K562 (cell line): ENCODE results near the gene HECW1. TPM values are rescaled to one million over a fixed set of nuclear protein-coding genes. Genes with fewer than 3 reads are reported as not detected.

Experiments used
- CCAR2 ChIP-seq: fragments of 200-400 bp; formaldehyde crosslinking; IDR thresholded peaks from 2 replicates; pipeline ENCODE4 v1.6.1; 2017; ENCODE audit warnings: mild to moderate bottlenecking, low read depth, low read length
- EZH2 ChIP-seq: IDR thresholded peaks from 2 replicates; pipeline ENCODE4 v1.6.1; 2012; ENCODE audit warnings: low read depth, mild to moderate bottlenecking, inconsistent platforms, low read length, borderline replicate concordance
- FOXA3 ChIP-seq, 2 experiments: fragments of 450-650 bp in 1 of 2; sonication (generic) in 1 of 2; formaldehyde crosslinking; IDR thresholded peaks in 1 of 2; conservative IDR thresholded peaks in 1 of 2; 2 replicates each; pipeline versions ENCODE4 v1.4.0 to v1.8.0; 2020 to 2022; ENCODE audit warnings: mild to moderate bottlenecking in 2 of 2, missing genetic modification reagents in 1 of 2
- GABPA ChIP-seq: fragments of 200-800 bp; sonication (Bioruptor generic); conservative IDR thresholded peaks from 2 replicates; pipeline ENCODE4 v1.6.1; 2016; ENCODE audit warnings: low read depth, missing genetic modification characterization, missing compliant biosample characterization
- GTF2E2 ChIP-seq: fragments of 200-800 bp; sonication (Bioruptor generic); IDR thresholded peaks from 2 replicates; pipeline ENCODE4 v1.6.1; 2016; ENCODE audit warnings: missing genetic modification characterization, missing compliant biosample characterization
- HCFC1 ChIP-seq: IDR thresholded peaks from 2 replicates; pipeline ENCODE4 v1.6.1; 2012; ENCODE audit warnings: low read depth, low read length, improper control_type of control experiment
- HDGF ChIP-seq: fragments of 450-650 bp; IDR thresholded peaks from 2 replicates; pipeline ENCODE4 v1.6.1; 2016
- NCOA1 ChIP-seq: fragments of 450-650 bp; IDR thresholded peaks from 2 replicates; pipeline ENCODE4 v1.6.1; 2016; ENCODE audit warnings: low read depth
- POLR2A ChIP-seq: fragments of 450-650 bp; conservative IDR thresholded peaks from 2 replicates; pipeline ENCODE4 v1.6.1; 2016
- POU5F1 ChIP-seq: fragments of 150-350 bp; IDR thresholded peaks from 2 replicates; pipeline ENCODE4 v1.6.1; 2014; ENCODE audit warnings: borderline replicate concordance, low read length, low read depth, mild to moderate bottlenecking; ENCODE audit not compliant: partially characterized antibody
- SMC3 ChIP-seq: conservative IDR thresholded peaks from 2 replicates; pipeline ENCODE4 v1.6.1; 2011; ENCODE audit warnings: low read depth, low read length, improper control_type of control experiment; ENCODE audit not compliant: insufficient read depth
- SNIP1 ChIP-seq: fragments of 450-650 bp; IDR thresholded peaks from 2 replicates; pipeline ENCODE4 v1.7.1; 2017; ENCODE audit warnings: low read depth, mild to moderate bottlenecking
- SRSF1 ChIP-seq: fragments of 200-400 bp; formaldehyde crosslinking; IDR thresholded peaks from 2 replicates; pipeline ENCODE4 v1.6.1; 2017; ENCODE audit warnings: mild to moderate bottlenecking, low read depth, low read length, moderate library complexity
- STAG1 ChIP-seq: sonication (generic); formaldehyde crosslinking; IDR thresholded peaks from 2 replicates; pipeline ENCODE4 v1.5.0; 2020; ENCODE audit warnings: missing genetic modification reagents, borderline replicate concordance
- ZFP30 ChIP-seq: fragments of 250-450 bp; sonication (Bioruptor Pico); IDR thresholded peaks from 2 replicates; pipeline ENCODE4 v1.8.0; 2022; ENCODE audit warnings: moderate library complexity, mild to moderate bottlenecking, inconsistent platforms, borderline replicate concordance
- ZNF133 ChIP-seq: fragments of 250-450 bp; sonication (Bioruptor Pico); IDR thresholded peaks from 2 replicates; pipeline ENCODE4 v1.4.0; 2020; ENCODE audit warnings: mild to moderate bottlenecking
- ZNF311 ChIP-seq: fragments of 250-450 bp; sonication (Bioruptor Pico); IDR thresholded peaks from 2 replicates; pipeline ENCODE4 v1.4.0; 2020; ENCODE audit warnings: mild to moderate bottlenecking, moderate library complexity
- ZNF354B ChIP-seq: fragments of 250-450 bp; sonication (Bioruptor Pico); IDR thresholded peaks from 2 replicates; pipeline ENCODE4 v1.4.0; 2020
- ZNF407 ChIP-seq: fragments of 450-650 bp; IDR thresholded peaks from 2 replicates; pipeline ENCODE4 v1.6.1; 2016; ENCODE audit warnings: low read depth
- ZNF444 ChIP-seq: fragments of 250-450 bp; sonication (Bioruptor Pico); IDR thresholded peaks from 2 replicates; pipeline ENCODE4 v1.4.0; 2020; ENCODE audit warnings: mild to moderate bottlenecking, moderate library complexity
- ZNF586 ChIP-seq: fragments of 450-650 bp; formaldehyde crosslinking; conservative IDR thresholded peaks from 2 replicates; pipeline ENCODE4 v1.4.0; 2020; ENCODE audit warnings: mild to moderate bottlenecking, moderate library complexity
- polyA plus RNA-seq, 8 experiments: library from polyadenylated mRNA; depleted of rRNA in 4 of 8; stranded (reverse) in 5 of 8; unstranded in 3 of 8; fragments of >200 nt; fragmentation: Nextera tagmentation in 2 of 8; fragmentation: Illumina TruSeq in 1 of 8; extraction: Ambion mirVana in 2 of 8; extraction: Trizol in 1 of 8; gene quantifications; 2 replicates each; pipeline versions ENCODE4 v1.2.1 to v1.2.3, GENCODE V29; 2011 to 2014; ENCODE audit warnings: inconsistent platforms in 1 of 8, missing spikeins in 1 of 8
- total RNA-seq, 7 experiments: library from RNA; depleted of rRNA in 6 of 7; stranded (reverse); fragments of >200 nt in 6 of 7; fragmentation: Illumina TruSeq in 2 of 7; extraction: Trizol in 2 of 7; gene quantifications; 2 replicates each; pipeline versions ENCODE4 v1.2.1 to v1.2.3, GENCODE V29; 2011 to 2021; ENCODE audit warnings: low replicate concordance in 1 of 7

HECW1 gene
- total and polyA plus RNA-seq, 9 of the 15 experiments (the other 6 are each of a cell fraction or from before 2014, with no cell fraction given): 0.07 to 0.31 (median 0.13) TPM; not detected in 4

GRCh38 chr7:43454936-43455518, 342.6 kb downstream of the HECW1 start (continued):
- TF ChIP-seq ZNF407 (no peak), FOXA3 (CRISPR knock-in tag; conservative IDR thresholded peaks at IDR 0.05 in 1 of 2, IDR thresholded peaks at IDR 0.05 in 1 of 2) (no peak), GTF2E2 (no peak), STAG1 (CRISPR knock-in tag) (no peak), SMC3 (no peak), ZNF133 (CRISPR knock-in tag) (no peak), CCAR2 (no peak), ZNF311 (CRISPR knock-in tag) (no peak), ZNF354B (CRISPR knock-in tag) (no peak), SRSF1 (no peak), EZH2 (no peak), POU5F1 (no peak), HCFC1 (no peak), ZNF586 (CRISPR knock-in tag) (no peak), POLR2A (no peak), SNIP1 (no peak), ZNF444 (no peak), ZFP30 (CRISPR knock-in tag) (no peak), NCOA1 (no peak), GABPA (tag) (0 out of 2 replicates have a peak, but pooled peaks have one; percentile 13), HDGF (no peak)
